DND-41 (cell line): ENCODE data around the gene C16orf74.

Experiments used
- ATAC-seq: fragments of 200-7000 bp; cut with Tn5 transposase; 3 replicates; pipeline ENCODE4 v1.9.1; 2021; ENCODE audit warnings: low read depth; ENCODE audit not compliant: insufficient read depth
- DNase-seq: peaks from one replicate; pipeline ENCODE4 v3.0.0-alpha.2; 2020
- H2AFZ ChIP-seq: 2 replicates; pipeline ENCODE4 v1.6.0; 2012; ENCODE audit warnings: low read depth, low read length
- H3K27ac ChIP-seq: 2 replicates; pipeline ENCODE4 v1.5.1; 2012; ENCODE audit warnings: low read length, inconsistent platforms
- H3K27me3 ChIP-seq: fragments of 200-600 bp; sonication (generic); 2 replicates; pipeline ENCODE4 v1.6.0; 2012; ENCODE audit warnings: low read length, mild to moderate bottlenecking, inconsistent platforms; ENCODE audit not compliant: insufficient read depth, poor library complexity
- H3K36me3 ChIP-seq: 2 replicates; pipeline ENCODE4 v1.5.1; 2012; ENCODE audit warnings: low read length, inconsistent platforms; ENCODE audit not compliant: insufficient read depth
- H3K4me1 ChIP-seq: 2 replicates; pipeline ENCODE4 v1.5.1; 2012; ENCODE audit warnings: mild to moderate bottlenecking, low read length; ENCODE audit not compliant: insufficient read depth
- H3K4me2 ChIP-seq: 2 replicates; pipeline ENCODE4 v1.6.0; 2012; ENCODE audit warnings: mild to moderate bottlenecking, moderate library complexity, low read length, inconsistent platforms; ENCODE audit not compliant: insufficient read depth
- H3K4me3 ChIP-seq, 2 experiments: fragments of 200-600 bp in 1 of 2; shearing (Covaris generic) in 1 of 2; 2 replicates each; pipeline ENCODE4 v1.5.1; 2012 to 2016; ENCODE audit warnings: inconsistent platforms in 2 of 2, low read length in 2 of 2, mild to moderate bottlenecking in 2 of 2, low read depth in 1 of 2, moderate library complexity in 1 of 2
- H3K79me2 ChIP-seq: 2 replicates; pipeline ENCODE4 v1.6.0; 2012; ENCODE audit warnings: low read length, inconsistent platforms; ENCODE audit not compliant: insufficient read depth
- H3K9ac ChIP-seq: 2 replicates; pipeline ENCODE4 v1.6.0; 2012; ENCODE audit warnings: low read depth, mild to moderate bottlenecking, inconsistent platforms, low read length, moderate library complexity
- H3K9me3 ChIP-seq: 2 replicates; pipeline ENCODE4 v1.5.1; 2012; ENCODE audit warnings: low read length, moderate library complexity, mild to moderate bottlenecking, inconsistent platforms; ENCODE audit not compliant: insufficient read depth, severe bottlenecking
- H4K20me1 ChIP-seq: 2 replicates; pipeline ENCODE4 v1.6.0; 2012; ENCODE audit warnings: low read length; ENCODE audit not compliant: insufficient read depth
- CTCF ChIP-seq: IDR thresholded peaks from 2 replicates; pipeline ENCODE4 v1.5.1; 2012; ENCODE audit warnings: borderline replicate concordance, low read length, moderate library complexity, mild to moderate bottlenecking; ENCODE audit not compliant: poor library complexity, severe bottlenecking; ENCODE audit errors: extremely low read depth
- EZH2 ChIP-seq: IDR thresholded peaks from 3 replicates; pipeline ENCODE4 v1.6.1; 2012; ENCODE audit warnings: borderline replicate concordance, low read depth, mild to moderate bottlenecking, moderate library complexity, low read length, inconsistent platforms; ENCODE audit not compliant: severe bottlenecking

Gene C16orf74

GRCh38 chr16:85657996-85658395 is 92.9 kb downstream of the C16orf74 start:
- Histone ChIP-seq H3K36me3 (peaks cover 96% of the 10 kb centered on the region), H3K79me2 (0 out of 2 replicates have a peak, but pooled peaks cover 4% of the 10 kb centered on the region), H3K9ac (no peak overlapping the region), H3K4me1 (no peaks in the 10 kb centered on the region), H3K27me3 (no peaks in the 10 kb centered on the region), H3K9me3 (no peaks in the 10 kb centered on the region), H4K20me1 (peaks cover 64% of the 10 kb centered on the region), H2AFZ (no peak overlapping the region), H3K27ac (no peak overlapping the region), H3K4me3 (no peak overlapping the region), H3K4me2 (no peak overlapping the region)
- DNase-seq: no peak
- TF ChIP-seq EZH2 (no peak), CTCF (no peak)
- no peak for ATAC-seq
